Measurements from ENCODE around the gene TADA1.

DNA sequence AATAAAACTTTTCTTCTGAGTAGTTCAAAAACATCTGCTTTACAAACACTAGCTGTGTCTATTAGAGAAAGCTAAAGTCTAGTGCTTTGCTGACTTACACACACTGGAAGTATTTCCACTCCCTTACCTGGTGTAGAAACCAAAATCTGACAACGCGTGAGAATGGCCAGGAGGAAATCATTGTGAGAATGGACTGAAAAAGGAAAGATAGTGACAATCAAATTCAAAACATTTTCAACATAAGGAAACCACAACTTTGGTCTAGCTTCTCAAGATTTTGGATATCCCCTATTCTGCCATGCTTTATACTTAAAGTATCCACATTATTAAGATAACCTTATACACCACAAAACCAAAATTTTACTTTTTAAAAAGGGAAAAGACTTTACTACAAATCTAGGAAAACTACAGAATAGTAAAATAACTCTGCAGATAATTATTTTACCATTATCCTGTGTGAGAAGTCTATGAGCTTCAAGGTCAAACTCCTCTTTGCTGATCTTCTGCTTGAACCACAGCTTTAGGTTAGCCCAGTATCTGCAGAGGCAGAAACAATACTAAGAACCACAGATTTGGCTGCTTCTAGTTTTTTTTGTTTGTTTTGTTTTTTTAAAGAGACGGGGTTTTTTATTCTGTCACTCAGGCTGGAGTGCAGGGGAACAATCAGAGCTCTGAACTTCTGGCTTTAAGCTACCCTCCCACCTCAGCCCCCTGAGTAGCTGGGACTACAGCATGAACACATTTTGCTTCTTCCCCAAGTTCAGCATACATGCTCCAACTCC, 6.6 kb downstream of the TADA1 start:
- TF ChIP-seq, protein P1, sequence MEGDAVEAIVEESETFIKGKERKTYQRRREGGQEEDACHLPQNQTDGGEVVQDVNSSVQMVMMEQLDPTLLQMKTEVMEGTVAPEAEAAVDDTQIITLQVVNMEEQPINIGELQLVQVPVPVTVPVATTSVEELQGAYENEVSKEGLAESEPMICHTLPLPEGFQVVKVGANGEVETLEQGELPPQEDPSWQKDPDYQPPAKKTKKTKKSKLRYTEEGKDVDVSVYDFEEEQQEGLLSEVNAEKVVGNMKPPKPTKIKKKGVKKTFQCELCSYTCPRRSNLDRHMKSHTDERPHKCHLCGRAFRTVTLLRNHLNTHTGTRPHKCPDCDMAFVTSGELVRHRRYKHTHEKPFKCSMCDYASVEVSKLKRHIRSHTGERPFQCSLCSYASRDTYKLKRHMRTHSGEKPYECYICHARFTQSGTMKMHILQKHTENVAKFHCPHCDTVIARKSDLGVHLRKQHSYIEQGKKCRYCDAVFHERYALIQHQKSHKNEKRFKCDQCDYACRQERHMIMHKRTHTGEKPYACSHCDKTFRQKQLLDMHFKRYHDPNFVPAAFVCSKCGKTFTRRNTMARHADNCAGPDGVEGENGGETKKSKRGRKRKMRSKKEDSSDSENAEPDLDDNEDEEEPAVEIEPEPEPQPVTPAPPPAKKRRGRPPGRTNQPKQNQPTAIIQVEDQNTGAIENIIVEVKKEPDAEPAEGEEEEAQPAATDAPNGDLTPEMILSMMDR (IDR thresholded peaks at IDR 0.05; ENCODE audit: low read length), result no peak
- no peak for TF ChIP-seq EZH2 (optimal IDR thresholded peaks at IDR 0.05; ENCODE audit: low read depth, low read length)

Measured in MM.1S (cell line).